Measurements from ENCODE around the gene TRAF6. TPM values are rescaled to one million over a fixed set of nuclear protein-coding genes. Genes with fewer than 3 reads are reported as not detected.
A peak's percentile ranks its signal among the peaks of the same experiment; 100 is the strongest.

The TRAF6 gene
- total and polyA plus RNA-seq, 9 of the 15 experiments (the other 6 are each of a cell fraction or from before 2014, with no cell fraction given), result 2.0 to 13.1 (median 8.2) TPM

DNA sequence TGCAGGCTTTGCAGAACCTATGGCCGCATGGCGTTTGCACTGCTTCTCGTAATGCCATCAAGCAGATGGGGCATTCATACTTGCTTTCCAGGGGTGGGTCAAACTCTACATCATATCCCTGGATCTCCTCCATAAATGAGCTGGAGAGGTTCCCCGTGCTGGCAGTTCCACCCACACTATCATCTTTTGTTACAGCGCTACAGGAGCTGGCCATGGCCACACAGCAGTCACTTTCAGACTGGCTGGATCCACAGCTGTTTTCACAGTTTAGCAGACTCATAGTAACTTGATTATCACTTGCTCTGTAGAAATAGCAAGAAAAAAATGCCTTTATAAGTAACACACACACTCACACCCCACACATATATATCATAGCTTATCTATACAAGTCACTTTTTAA is 8.8 kb downstream of the TRAF6 start:
- H3K4me2 ChIP-seq (ENCODE audit: insufficient read depth, low read length), result no peak overlapping the region

More for the DNA sequence above, 8.8 kb downstream of the TRAF6 start:
- H4K20me1 ChIP-seq (replicated peaks; ENCODE audit: control insufficient read depth, insufficient read depth, low read length), result 0 out of 2 replicates have a peak, but pooled peaks cover 2% of the 10 kb centered on the region
- ATAC-seq (no peak), DNase-seq (ENCODE audit: extremely low read depth in 1 of 4, low spot score in 3 of 4) (no peak), FAIRE-seq (peak; percentile 19)
- no TSS peak for BruUV-seq (replicated peaks)
- no peak overlapping the region for H2AFZ ChIP-seq (ENCODE audit: low read depth, low read length)
- 78% methylated on average over 5 of the region's 5 CpGs for WGBS (ENCODE audit: insufficient coverage, low coverage, missing lambda C conversion rate)
- no peak overlapping the region for H3K27ac ChIP-seq (ENCODE audit: extremely low read depth, low read depth, low read length)
- H3K4me3 ChIP-seq, result no peak overlapping the region
- ChIA-PET CTCF (ENCODE audit: low intra/inter-chr PET ratio) (no interaction called here), POLR2A (interaction anchor here (0.8 to 2.8 kb wide), 2 partner anchors 8 to 13 kb away, joined by 4 to 14 read pairs; no protein-coding TSS in a partner anchor)
- TF ChIP-seq ZNF263 (CRISPR knock-in tag; IDR thresholded peaks at IDR 0.05; ENCODE audit: borderline replicate concordance) (no peak), SETDB1 (IDR thresholded peaks at IDR 0.05; ENCODE audit: low read length) (no peak), TAF7 (tag; IDR thresholded peaks at IDR 0.05) (no peak), NCOA1 (IDR thresholded peaks at IDR 0.05; ENCODE audit: low read depth) (no peak), MAFF (IDR thresholded peaks at IDR 0.05; ENCODE audit: low read length) (no peak)
- TF ChIP-seq, protein P1, sequence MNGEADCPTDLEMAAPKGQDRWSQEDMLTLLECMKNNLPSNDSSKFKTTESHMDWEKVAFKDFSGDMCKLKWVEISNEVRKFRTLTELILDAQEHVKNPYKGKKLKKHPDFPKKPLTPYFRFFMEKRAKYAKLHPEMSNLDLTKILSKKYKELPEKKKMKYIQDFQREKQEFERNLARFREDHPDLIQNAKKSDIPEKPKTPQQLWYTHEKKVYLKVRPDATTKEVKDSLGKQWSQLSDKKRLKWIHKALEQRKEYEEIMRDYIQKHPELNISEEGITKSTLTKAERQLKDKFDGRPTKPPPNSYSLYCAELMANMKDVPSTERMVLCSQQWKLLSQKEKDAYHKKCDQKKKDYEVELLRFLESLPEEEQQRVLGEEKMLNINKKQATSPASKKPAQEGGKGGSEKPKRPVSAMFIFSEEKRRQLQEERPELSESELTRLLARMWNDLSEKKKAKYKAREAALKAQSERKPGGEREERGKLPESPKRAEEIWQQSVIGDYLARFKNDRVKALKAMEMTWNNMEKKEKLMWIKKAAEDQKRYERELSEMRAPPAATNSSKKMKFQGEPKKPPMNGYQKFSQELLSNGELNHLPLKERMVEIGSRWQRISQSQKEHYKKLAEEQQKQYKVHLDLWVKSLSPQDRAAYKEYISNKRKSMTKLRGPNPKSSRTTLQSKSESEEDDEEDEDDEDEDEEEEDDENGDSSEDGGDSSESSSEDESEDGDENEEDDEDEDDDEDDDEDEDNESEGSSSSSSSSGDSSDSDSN (IDR thresholded peaks at IDR 0.05; ENCODE audit: borderline replicate concordance in 1 of 2, low read depth in 2 of 2, low read length in 2 of 2), result no peak
- H3K9me3 ChIP-seq (replicated peaks; ENCODE audit: control insufficient read depth, insufficient read depth, low read depth, low read length), result no peaks in the 10 kb centered on the region
- intact Hi-C loops (cut with micrococcal nuclease) (loop anchor here (10.0 kb wide), 2 partner anchors 124 to 244 kb away; no protein-coding TSS in a partner anchor), in situ Hi-C loops (cut with MboI) (no loop called here)
- no peak overlapping the region for H3K9ac ChIP-seq (ENCODE audit: insufficient read depth in 1 of 2, low read depth in 2 of 2, low read length in 2 of 2)
- no peaks in the 10 kb centered on the region; a peak in 1 of 5 replicates for H3K4me1 ChIP-seq (replicated peaks in 1 of 2; ENCODE audit: control insufficient read depth in 2 of 2, insufficient read depth in 2 of 2, low read length in 2 of 2)
- peaks cover 23% of the 10 kb centered on the region for H3K79me2 ChIP-seq (ENCODE audit: control insufficient read depth, insufficient read depth, low read length)
- peaks cover 60% of the 10 kb centered on the region for H3K36me3 ChIP-seq (ENCODE audit: control insufficient read depth, insufficient read depth, low read length)
- no peaks in the 10 kb centered on the region for H3K9me1 ChIP-seq (ENCODE audit: control insufficient read depth, insufficient read depth, low read length)
- no peaks in the 10 kb centered on the region for H3K27me3 ChIP-seq (ENCODE audit: control insufficient read depth in 2 of 2, insufficient read depth in 2 of 2, low read length in 2 of 2)
